HepG2 (cell line): ENCODE results near the gene CABP2. TPM values are rescaled to one million over a fixed set of nuclear protein-coding genes. Genes with fewer than 3 reads are reported as not detected.

Source experiments
- ATAC-seq: fragments of 200-7000 bp; cut with Tn5 transposase; 3 replicates; pipeline ENCODE4 v1.9.1; 2020; ENCODE audit warnings: mild to moderate bottlenecking, moderate library complexity
- BruUV-seq: library from RNA; stranded (reverse); fragments of 400-500 nt; replicated peaks from 2 replicates; lab custom pipeline; 2021; lab: Mats Ljungman, UMichigan
- CTCF ChIA-PET: fragments of 300-600 bp; formaldehyde crosslinking; extraction: SDS; loops from one replicate; lab custom pipeline; 2021; ENCODE audit warnings: low total read pairs, inconsistent platforms, low intra/inter-chr PET ratio; lab: Yijun Ruan, JAX
- POLR2A ChIA-PET: fragments of 350-600 bp; sonication (Branson Sonifier 250); formaldehyde crosslinking; loops from one replicate; lab custom pipeline; 2020; ENCODE audit warnings: antibody characterized with exemption, inconsistent platforms; lab: Yijun Ruan, JAX
- DNase-seq: peaks from one replicate; pipeline ENCODE4 v3.0.0-alpha.2; 2015; ENCODE audit warnings: low spot score
- FAIRE-seq: peaks from 3 replicates; lab custom pipeline; 2011; peaks lifted over from hg19 to GRCh38; lab: Jason Lieb, UNC
- H2AFZ ChIP-seq: one replicate; pipeline ENCODE4 v1.6.1; 2011; ENCODE audit warnings: low read length, inconsistent platforms
- H3K27ac ChIP-seq: fragments of 300-600 bp; 3 replicates; pipeline ENCODE4 v1.8.0; 2011; ENCODE audit warnings: mixed run types, mild to moderate bottlenecking, mixed read lengths, low read length, inconsistent platforms; ENCODE audit not compliant: insufficient read depth; ENCODE audit errors: extremely low read length
- H3K27me3 ChIP-seq, 2 experiments: fragments of 200-600 bp in 1 of 2; 2 replicates in 1 of 2; 3 replicates in 1 of 2; pipeline versions ENCODE4 v1.6.0 to v1.8.0; 2011; ENCODE audit warnings: low read length in 2 of 2, mild to moderate bottlenecking in 2 of 2, moderate library complexity in 2 of 2, inconsistent platforms in 1 of 2; ENCODE audit not compliant: insufficient read depth in 2 of 2, control insufficient read depth in 1 of 2
- H3K36me3 ChIP-seq, 2 experiments: fragments of 200-600 bp in 1 of 2; replicated peaks in 1 of 2; 2 replicates in 1 of 2; 3 replicates in 1 of 2; pipeline versions ENCODE4 v1.5.1 to v1.8.0; 2011; ENCODE audit warnings: low read length in 2 of 2, inconsistent platforms in 1 of 2; ENCODE audit not compliant: insufficient read depth in 2 of 2, control insufficient read depth in 1 of 2
- H3K4me1 ChIP-seq: 2 replicates; pipeline ENCODE4 v1.5.1; 2012; ENCODE audit warnings: low read length, inconsistent platforms; ENCODE audit not compliant: insufficient read depth
- H3K4me2 ChIP-seq: 2 replicates; pipeline ENCODE4 v1.6.0; 2011; ENCODE audit warnings: low read depth, low read length, inconsistent platforms
- H3K4me3 ChIP-seq, 3 experiments: fragments of 200-600 bp in 1 of 3; sonication (generic), shearing (Covaris generic) in 1 of 3; replicated peaks in 1 of 3; 2 replicates each; pipeline ENCODE4 v1.5.1; 2011 to 2016; ENCODE audit warnings: low read length in 3 of 3, inconsistent platforms in 2 of 3, low read depth in 2 of 3, mild to moderate bottlenecking in 2 of 3, control low read depth in 1 of 3, mixed read lengths in 1 of 3; ENCODE audit not compliant: insufficient read depth in 1 of 3
- H3K79me2 ChIP-seq: one replicate; pipeline ENCODE4 v1.6.1; 2011; ENCODE audit warnings: low read length, inconsistent platforms; ENCODE audit not compliant: insufficient read depth
- H3K9ac ChIP-seq: 2 replicates; pipeline ENCODE4 v1.6.0; 2011; ENCODE audit warnings: mild to moderate bottlenecking, low read depth, low read length, inconsistent platforms; ENCODE audit not compliant: insufficient read depth
- H3K9me3 ChIP-seq: 2 replicates; pipeline ENCODE4 v1.5.1; 2012; ENCODE audit warnings: mild to moderate bottlenecking, low read length
- H4K20me1 ChIP-seq: 2 replicates; pipeline ENCODE4 v1.6.0; 2011; ENCODE audit warnings: inconsistent platforms, mild to moderate bottlenecking, low read length, moderate library complexity; ENCODE audit not compliant: insufficient read depth
- ELK4 ChIP-seq: sonication (generic); formaldehyde crosslinking; IDR thresholded peaks from 2 replicates; pipeline ENCODE4 v1.9.0; 2021; ENCODE audit warnings: missing genetic modification reagents, borderline replicate concordance
- PBX2 ChIP-seq: IDR thresholded peaks from 2 replicates; pipeline ENCODE4 v1.6.1; 2016; ENCODE audit warnings: control low read depth
- SSRP1 ChIP-seq: IDR thresholded peaks from 2 replicates; pipeline ENCODE4 v1.6.1; 2016; ENCODE audit warnings: control low read depth
- TBX2 ChIP-seq: sonication (generic); formaldehyde crosslinking; IDR thresholded peaks from 2 replicates; pipeline ENCODE4 v1.5.0; 2020; ENCODE audit warnings: missing genetic modification reagents, mild to moderate bottlenecking, borderline replicate concordance
- ZKSCAN5 ChIP-seq: sonication (generic); formaldehyde crosslinking; IDR thresholded peaks from 2 replicates; pipeline ENCODE4 v1.5.1; 2020; ENCODE audit warnings: mild to moderate bottlenecking, missing genetic modification reagents
- whole genome bisulfite sequencing: methylation state at CpG from one replicate; pipeline ENCODE4 v1.1.6; 2017; ENCODE audit warnings: low lambda C conversion rate; 5-methylcytosine and 5-hydroxymethylcytosine counted together
- in situ Hi-C: cut with HindIII; loops from 2 replicates; pipeline ENCODE4 v1.10.0; 2017; ENCODE audit warnings: low pct_unique_long_range_greater_than_20kb; ENCODE audit not compliant: extremely low pct_ligation_motif_present
- intact Hi-C: fragments of 100-400 bp; cut with micrococcal nuclease; formaldehyde crosslinking; loops from one replicate; pipeline ENCODE4 v1.10.0; 2022; ENCODE audit not compliant: unreplicated experiment
- polyA plus RNA-seq, 8 experiments: library from polyadenylated mRNA; depleted of rRNA in 3 of 8; stranded (reverse) in 7 of 8; unstranded in 1 of 8; fragments of >200 nt; fragmentation: Illumina TruSeq in 4 of 8; extraction: Trizol in 4 of 8; gene quantifications; 2 replicates each; pipeline versions ENCODE4 v1.2.1 to v1.2.3, GENCODE V29; 2011 to 2016; ENCODE audit warnings: low read depth in 4 of 8, missing spikeins in 1 of 8, mixed read lengths in 1 of 8; ENCODE audit not compliant: insufficient read depth in 1 of 8
- total RNA-seq, 5 experiments: library from RNA; depleted of rRNA; stranded (reverse); fragments of >200 nt; fragmentation: Illumina TruSeq; extraction: Trizol; gene quantifications; 2 replicates each; pipeline ENCODE4 v1.2.3, GENCODE V29; 2016; ENCODE audit warnings: low read depth in 1 of 5
- TF ChIP-seq, protein P1 (sequence below): sonication (generic); formaldehyde crosslinking; IDR thresholded peaks from 2 replicates; pipeline ENCODE4 v1.5.0; 2020; ENCODE audit warnings: missing genetic modification reagents, mild to moderate bottlenecking, borderline replicate concordance

The CABP2 gene
- total and polyA plus RNA-seq, 2 of the 13 experiments (the other 11 are each of a cell fraction or from before 2014, with no cell fraction given): not detected

DNA sequence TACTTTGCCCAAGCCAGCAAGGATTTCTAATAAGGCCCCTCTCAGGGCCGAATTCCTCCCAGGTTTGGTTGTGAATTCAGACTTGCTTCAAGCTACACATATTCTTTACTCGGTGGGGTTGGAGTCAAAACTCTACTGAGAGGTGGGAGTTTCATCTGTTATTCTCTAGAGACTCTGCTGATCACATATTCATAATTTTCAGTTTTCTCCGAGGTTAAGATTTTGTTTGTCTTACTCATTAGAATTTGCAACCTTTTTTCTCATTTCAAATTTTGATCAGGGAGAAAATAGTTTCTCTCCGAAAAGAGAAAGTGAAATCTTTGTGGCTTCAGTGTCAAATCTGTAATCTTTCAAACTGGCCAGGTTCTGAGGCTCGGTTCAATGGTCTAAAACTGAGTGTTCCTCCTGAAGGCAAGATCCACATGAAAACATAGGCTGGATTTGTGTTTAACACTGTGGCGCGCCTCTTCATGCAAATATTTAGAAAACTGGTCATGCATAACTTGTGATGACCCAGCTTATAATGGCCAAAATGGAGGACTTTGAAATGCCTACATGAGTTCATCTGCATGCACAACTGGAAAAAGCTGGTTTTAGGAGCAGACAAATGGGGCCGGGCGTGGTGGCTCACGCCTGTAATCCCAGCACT is 38.8 kb upstream of the CABP2 start:
- POLR2A ChIA-PET: no interaction called here
- WGBS: 70% methylated on average over 10 of the region's 10 CpGs
- no TSS peak for BruUV-seq
- Histone ChIP-seq H3K4me3 (no peak overlapping the region), H3K36me3 (no peaks in the 10 kb centered on the region), H3K27me3 (no peaks in the 10 kb centered on the region), H3K9me3 (no peaks in the 10 kb centered on the region), H3K79me2 (no peaks in the 10 kb centered on the region), H3K27ac (no peak overlapping the region), H4K20me1 (no peaks in the 10 kb centered on the region), H2AFZ (no peak overlapping the region), H3K4me2 (no peak overlapping the region), H3K4me1 (peaks cover 48% of the 10 kb centered on the region), H3K9ac (no peak overlapping the region)
- in situ Hi-C loops (no loop called here), intact Hi-C loops (no loop called here)
- TF ChIP-seq ZKSCAN5 (CRISPR knock-in tag) (no peak), PBX2 (no peak), TBX2 (CRISPR knock-in tag) (no peak), ELK4 (CRISPR knock-in tag) (no peak), SSRP1 (no peak)
- TF ChIP-seq, protein P1, sequence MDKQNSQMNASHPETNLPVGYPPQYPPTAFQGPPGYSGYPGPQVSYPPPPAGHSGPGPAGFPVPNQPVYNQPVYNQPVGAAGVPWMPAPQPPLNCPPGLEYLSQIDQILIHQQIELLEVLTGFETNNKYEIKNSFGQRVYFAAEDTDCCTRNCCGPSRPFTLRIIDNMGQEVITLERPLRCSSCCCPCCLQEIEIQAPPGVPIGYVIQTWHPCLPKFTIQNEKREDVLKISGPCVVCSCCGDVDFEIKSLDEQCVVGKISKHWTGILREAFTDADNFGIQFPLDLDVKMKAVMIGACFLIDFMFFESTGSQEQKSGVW (CRISPR knock-in tag): no peak
- ATAC-seq (no peak), DNase-seq (no peak), FAIRE-seq (no peak)
- CTCF ChIA-PET: no interaction called here
